H9 (cell line): ENCODE measurements around the gene LARP7. TPM values are rescaled to one million over a fixed set of nuclear protein-coding genes. Genes with fewer than 3 reads are reported as not detected.

Experiments
- DNase-seq: peaks from one replicate; pipeline ENCODE4 v3.0.0-alpha.2; 2017
- H2AFZ ChIP-seq: one replicate; pipeline ENCODE4 v1.6.1; 2013; ENCODE audit warnings: mild to moderate bottlenecking, low read length, control low read depth, moderate library complexity
- H2AK5ac ChIP-seq: 2 replicates; pipeline ENCODE4 v1.6.1; 2013; ENCODE audit warnings: low read length, control low read depth, mixed read lengths; ENCODE audit not compliant: insufficient read length
- H2BK120ac ChIP-seq: one replicate; pipeline ENCODE4 v1.6.1; 2013; ENCODE audit warnings: low read depth, mild to moderate bottlenecking, low read length, control low read depth, inconsistent platforms; ENCODE audit not compliant: poor library complexity, severe bottlenecking
- H2BK12ac ChIP-seq: 2 replicates; pipeline ENCODE4 v1.6.1; 2013; ENCODE audit warnings: low read length, control low read depth, mixed read lengths, low read depth; ENCODE audit not compliant: insufficient read length
- H2BK15ac ChIP-seq: 2 replicates; pipeline ENCODE4 v1.6.1; 2013; ENCODE audit warnings: low read depth, low read length, control low read depth
- H2BK20ac ChIP-seq: one replicate; pipeline ENCODE4 v1.6.1; 2013; ENCODE audit warnings: low read depth, mild to moderate bottlenecking, low read length, control low read depth, inconsistent platforms; ENCODE audit not compliant: poor library complexity, severe bottlenecking
- H2BK5ac ChIP-seq: 2 replicates; pipeline ENCODE4 v1.6.1; 2013; ENCODE audit warnings: low read length, control low read depth, mixed read lengths; ENCODE audit not compliant: insufficient read length
- H3K14ac ChIP-seq: 2 replicates; pipeline ENCODE4 v1.6.1; 2013; ENCODE audit warnings: low read length, control low read depth; ENCODE audit not compliant: insufficient read depth
- H3K18ac ChIP-seq: 2 replicates; pipeline ENCODE4 v1.6.1; 2013; ENCODE audit warnings: low read depth, mild to moderate bottlenecking, mixed read lengths, low read length, control low read depth; ENCODE audit not compliant: insufficient read length
- H3K23ac ChIP-seq: 2 replicates; pipeline ENCODE4 v1.6.1; 2013; ENCODE audit warnings: low read length, control low read depth, mixed read lengths, low read depth; ENCODE audit not compliant: insufficient read length
- H3K23me2 ChIP-seq: 2 replicates; pipeline ENCODE4 v1.6.1; 2013; ENCODE audit warnings: low read depth, mild to moderate bottlenecking, mixed read lengths, low read length, control low read depth; ENCODE audit not compliant: insufficient read length, poor library complexity, severe bottlenecking
- H3K27ac ChIP-seq: 2 replicates; pipeline ENCODE4 v1.5.1; 2013; ENCODE audit warnings: low read length, control low read depth, mixed read lengths, low read depth; ENCODE audit not compliant: insufficient read length
- H3K27me3 ChIP-seq: 2 replicates; pipeline ENCODE4 v1.6.1; 2013; ENCODE audit warnings: low read length, control low read depth, inconsistent platforms; ENCODE audit not compliant: insufficient read depth
- H3K4ac ChIP-seq: 2 replicates; pipeline ENCODE4 v1.6.1; 2013; ENCODE audit warnings: low read depth, mild to moderate bottlenecking, control low read depth, inconsistent platforms, low read length, moderate library complexity
- H3K4me1 ChIP-seq: 2 replicates; pipeline ENCODE4 v1.6.1; 2013; ENCODE audit warnings: low read length, control low read depth, inconsistent platforms; ENCODE audit not compliant: insufficient read depth
- H3K4me2 ChIP-seq: 2 replicates; pipeline ENCODE4 v1.6.1; 2013; ENCODE audit warnings: low read length, control low read depth, mixed read lengths; ENCODE audit not compliant: insufficient read length, insufficient read depth
- H3K56ac ChIP-seq: 2 replicates; pipeline ENCODE4 v1.6.1; 2013; ENCODE audit warnings: low read depth, mild to moderate bottlenecking, mixed read lengths, low read length, control low read depth; ENCODE audit not compliant: insufficient read length
- H3K79me1 ChIP-seq: 2 replicates; pipeline ENCODE4 v1.6.1; 2013; ENCODE audit warnings: low read depth, mild to moderate bottlenecking, moderate library complexity, low read length, control low read depth, inconsistent platforms; ENCODE audit not compliant: insufficient read depth, poor library complexity, severe bottlenecking
- H3K79me2 ChIP-seq: 2 replicates; pipeline ENCODE4 v1.6.1; 2013; ENCODE audit warnings: low read length, control low read depth, inconsistent platforms; ENCODE audit not compliant: insufficient read depth
- H3K9ac ChIP-seq: 2 replicates; pipeline ENCODE4 v1.6.1; 2013; ENCODE audit warnings: low read length, control low read depth, mixed read lengths; ENCODE audit not compliant: insufficient read length; ENCODE audit errors: extremely low read depth
- H3K9me3 ChIP-seq: one replicate; pipeline ENCODE4 v1.6.1; 2013; ENCODE audit warnings: low read depth, low read length, inconsistent platforms; ENCODE audit not compliant: control insufficient read depth
- H3T11ph ChIP-seq: one replicate; pipeline ENCODE4 v1.6.1; 2013; ENCODE audit warnings: mild to moderate bottlenecking, low read length, control low read depth, inconsistent platforms
- H4K20me1 ChIP-seq: one replicate; pipeline ENCODE4 v1.6.1; 2013; ENCODE audit not compliant: control insufficient read depth, insufficient read length, insufficient read depth
- H4K5ac ChIP-seq: 2 replicates; pipeline ENCODE4 v1.6.1; 2013; ENCODE audit warnings: low read depth, mild to moderate bottlenecking, mixed read lengths, low read length, control low read depth; ENCODE audit not compliant: insufficient read length
- H4K8ac ChIP-seq: replicated peaks from 2 replicates; pipeline ENCODE4 v1.6.1; 2013; ENCODE audit warnings: low read length, control low read depth, mixed read lengths, low read depth; ENCODE audit not compliant: insufficient read length
- H4K91ac ChIP-seq: 2 replicates; pipeline ENCODE4 v1.6.1; 2013; ENCODE audit warnings: low read depth, mild to moderate bottlenecking, moderate library complexity, mixed read lengths, low read length, control low read depth; ENCODE audit not compliant: insufficient read length
- H3K27ac Mint-ChIP-seq, 3 experiments: 2 replicates in 2 of 3; 3 replicates in 1 of 3; pipeline ENCODE4 v1.8.0; 2020 to 2021; ENCODE audit warnings: mixed read lengths in 3 of 3, mild to moderate bottlenecking in 1 of 3, moderate library complexity in 1 of 3
- H3K27me3 Mint-ChIP-seq: 2 replicates; pipeline ENCODE4 v1.8.0; 2021; ENCODE audit warnings: low read depth, mild to moderate bottlenecking, moderate library complexity, mixed read lengths
- H3K36me3 Mint-ChIP-seq, 3 experiments: 2 replicates in 2 of 3; 3 replicates in 1 of 3; pipeline ENCODE4 v1.8.0; 2020 to 2021; ENCODE audit warnings: low read depth in 3 of 3, mixed read lengths in 3 of 3; ENCODE audit not compliant: insufficient read depth in 1 of 3
- H3K4me1 Mint-ChIP-seq, 2 experiments: 2 replicates each; pipeline ENCODE4 v1.8.0; 2020; ENCODE audit warnings: mixed read lengths in 2 of 2
- H3K4me3 Mint-ChIP-seq, 2 experiments: 2 replicates in 1 of 2; 3 replicates in 1 of 2; pipeline ENCODE4 v1.8.0; 2020 to 2021; ENCODE audit warnings: mild to moderate bottlenecking in 2 of 2, mixed read lengths in 2 of 2, moderate library complexity in 1 of 2
- H3K9me3 Mint-ChIP-seq, 2 experiments: 2 replicates in 1 of 2; 3 replicates in 1 of 2; pipeline ENCODE4 v1.8.0; 2020; ENCODE audit warnings: mild to moderate bottlenecking in 2 of 2, mixed read lengths in 2 of 2, moderate library complexity in 1 of 2
- CTCF ChIP-seq: fragments of 200-600 bp; sonication (generic); conservative IDR thresholded peaks from 3 replicates; pipeline ENCODE4 v1.8.0; 2021; ENCODE audit warnings: antibody characterized with exemption, mild to moderate bottlenecking
- WGBS: extraction: QIAGEN DNeasy Blood & Tissue Kit; methylation state at CpG from one replicate; pipeline ENCODE4 v1.1.7; 2013; ENCODE audit warnings: missing lambda C conversion rate, low lambda C conversion rate, mixed read lengths; ENCODE audit not compliant: insufficient read length; ENCODE audit errors: extremely low coverage; 5-methylcytosine and 5-hydroxymethylcytosine counted together
- total RNA-seq: library from RNA; stranded (reverse); gene quantifications from 2 replicates; pipeline ENCODE4 v1.2.1, GENCODE V29; 2021

Gene LARP7
- total RNA-seq, 1 experiment from 2014 or later: 37.0 TPM

- Histone ChIP-seq H3K79me2 (no peaks in the 10 kb centered on the region), H4K5ac (no peak overlapping the region), H3K9ac (no peak overlapping the region), H3K23ac (no peak overlapping the region), H2BK20ac (no peak overlapping the region), H3K4me2 (no peak overlapping the region), H3K23me2 (no peaks in the 10 kb centered on the region), H4K8ac (no peak overlapping the region), H3K79me1 (no peaks in the 10 kb centered on the region), H2AFZ (no peak overlapping the region), H3K4me1 (no peaks in the 10 kb centered on the region; the same call in 1 of the 2 replicates), H2BK15ac (no peak overlapping the region), H4K91ac (no peak overlapping the region), H2BK5ac (no peak overlapping the region), H2BK12ac (no peak overlapping the region), H3K56ac (no peak overlapping the region), H3K14ac (no peak overlapping the region), H3K27ac (no peak overlapping the region), H3K27me3 (no peaks in the 10 kb centered on the region), H3K4ac (no peak overlapping the region), H4K20me1 (no peaks in the 10 kb centered on the region), H2BK120ac (no peak overlapping the region), H3K18ac (no peak overlapping the region), H3K9me3 (no peaks in the 10 kb centered on the region), H3T11ph (no peak overlapping the region), H2AK5ac (no peak overlapping the region)
- no peak for TF ChIP-seq CTCF
- no peaks in the 10 kb centered on the region for H3K36me3 Mint-ChIP-seq
- WGBS: no CpG with 5 or more reads among the region's 1 CpG
- no peak for DNase-seq
- peaks cover 16 to 30% of the 10 kb centered on the region in 2 experiments for H3K4me1 Mint-ChIP-seq
- H3K9me3 Mint-ChIP-seq: no peaks in the 10 kb centered on the region
- H3K27ac Mint-ChIP-seq: no peak overlapping the region
- H3K27me3 Mint-ChIP-seq: no peaks in the 10 kb centered on the region
- no peak overlapping the region for H3K4me3 Mint-ChIP-seq
These were observed 36.7 kb downstream of the LARP7 start for GRCh38 chr4:112673686-112674085.
